Tibial nerve (tissue), 4 donors: ENCODE measurements around the gene ACLY.

ENCODE experiments used
- CTCF ChIP-seq, 5 experiments: fragments of 200-600 bp in 3 of 5; fragments of 450-650 bp in 2 of 5; sonication (generic) in 3 of 5; IDR thresholded peaks; one replicate each; pipeline ENCODE4 v1.5.1; 2016 to 2019; ENCODE audit warnings: antibody characterized with exemption in 5 of 5, mild to moderate bottlenecking in 3 of 5, moderate library complexity in 2 of 5
- EP300 ChIP-seq, 2 donors: sonication (generic); formaldehyde crosslinking; IDR thresholded peaks; one replicate each; pipeline ENCODE4 v1.6.1; 2017; ENCODE audit warnings: antibody characterized with exemption in 2 of 2, mild to moderate bottlenecking in 1 of 2
- POLR2A ChIP-seq, 2 donors: fragments of 450-650 bp; IDR thresholded peaks; one replicate each; pipeline ENCODE4 v1.6.1; 2017; ENCODE audit warnings: antibody characterized with exemption in 2 of 2, mild to moderate bottlenecking in 2 of 2, moderate library complexity in 2 of 2

- TF ChIP-seq CTCF (IDR thresholded peaks at IDR 0.05) (no peak), POLR2A (IDR thresholded peaks at IDR 0.05) (peak in 1 of 2 donors; percentile 5), EP300 (IDR thresholded peaks at IDR 0.05) (peak in 1 of 2 donors; percentile 81)
Observed at GRCh38 chr17:41967141-41967920, 48.6 kb upstream of the ACLY start.
